Sciatic nerve (tissue), 2 donors: ENCODE data around the gene PLA2G15. TPM values are rescaled to one million over a fixed set of nuclear protein-coding genes. Genes with fewer than 3 reads are reported as not detected.

Source experiments
- ATAC-seq: fragments of 200-7000 bp; cut with Tn5 transposase; one replicate; pipeline ENCODE4 v1.9.1; 2020; ENCODE audit warnings: mild to moderate bottlenecking, moderate library complexity
- DNase-seq: peaks from one replicate; pipeline ENCODE4 v3.0.0-alpha.2; 2020; ENCODE audit warnings: low spot score
- intact Hi-C: fragments of 100-400 bp; cut with DNase I; formaldehyde crosslinking; loops from one replicate; pipeline ENCODE4 v1.14.2; 2022
- total RNA-seq: library from RNA; stranded (reverse); fragmentation: NEBNext Ultra II Directional; extraction: Animal tissue kit (Norgen Biotek cat#: 25700); gene quantifications from one replicate; pipeline ENCODE4 v1.2.1, GENCODE V29; 2021
- donor health status: DM: no; HTN: no; CAD: no.
- donor health status: DM: no; HTN: no; CAD: no.

PLA2G15 gene
- total RNA-seq, 1 donor from 2014 or later = 17.4 TPM

DNA sequence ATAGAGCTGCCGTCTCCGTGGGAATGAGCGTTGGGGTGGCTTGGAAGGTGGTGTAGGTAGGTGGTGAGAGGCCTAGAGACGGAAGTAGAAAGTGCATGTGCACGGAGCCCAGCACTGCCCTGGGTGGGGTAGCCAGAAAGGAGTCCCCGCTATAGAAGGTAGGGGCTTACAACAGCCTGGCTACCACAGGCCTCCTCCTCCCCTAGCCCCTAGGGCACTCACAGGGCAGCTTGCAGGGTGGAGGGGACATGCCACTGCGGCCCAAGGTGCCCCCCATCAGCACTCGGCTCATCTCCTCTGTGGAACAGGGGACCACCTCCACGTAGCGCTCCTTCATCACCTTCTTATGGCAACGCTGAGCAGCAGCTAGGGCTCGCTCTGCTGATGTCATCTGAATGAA lies 14.2 kb upstream of the PLA2G15 start:
- intact Hi-C loops = loop anchor here (10.0 kb wide), 1 partner anchor 146 kb away; the partner anchor contains the start of gene NFATC3
- no peak for ATAC-seq
- peak; percentile 52 for DNase-seq

DNA sequence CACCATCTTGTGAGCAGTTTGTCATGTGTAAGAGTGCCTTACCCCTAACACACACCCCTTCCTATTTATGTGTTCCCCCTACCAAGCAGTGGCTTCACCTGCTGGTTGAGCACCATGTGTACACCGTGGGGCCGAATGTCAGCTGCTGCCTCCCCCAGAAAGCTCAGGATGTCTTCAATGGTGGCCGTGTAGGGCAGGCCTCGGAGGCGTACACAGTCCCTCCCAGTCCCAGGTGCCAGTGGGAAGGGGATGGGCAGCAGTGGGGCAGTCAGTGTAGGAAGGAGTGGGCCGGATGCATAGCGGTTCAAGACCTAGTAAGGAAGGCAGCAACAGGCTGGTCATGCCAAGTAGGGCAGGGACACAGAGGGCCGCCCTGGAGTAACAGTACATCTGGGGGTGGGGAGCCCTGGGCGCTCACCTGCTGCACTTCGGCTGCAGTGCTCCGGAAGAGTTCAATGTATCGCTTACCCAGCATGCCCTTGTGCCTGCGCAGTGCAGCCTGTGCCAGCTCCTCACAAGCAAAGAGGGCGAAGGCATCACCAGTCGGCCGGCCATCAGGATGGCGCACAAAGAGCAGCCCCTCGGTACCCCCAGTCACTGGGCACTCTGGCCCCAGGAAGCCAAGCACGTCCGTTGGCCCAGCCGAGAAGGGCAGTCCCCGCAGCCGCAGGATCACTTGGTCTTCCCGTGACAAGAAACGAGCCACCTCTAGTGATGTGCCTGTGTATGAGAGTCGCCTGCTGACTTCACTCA lies 13.6 kb upstream of the PLA2G15 start:
- no peak for ATAC-seq
- no peak for DNase-seq
- intact Hi-C loops = loop anchor here (10.0 kb wide), 1 partner anchor 147 kb away; the partner anchor contains the start of gene NFATC3

DNA sequence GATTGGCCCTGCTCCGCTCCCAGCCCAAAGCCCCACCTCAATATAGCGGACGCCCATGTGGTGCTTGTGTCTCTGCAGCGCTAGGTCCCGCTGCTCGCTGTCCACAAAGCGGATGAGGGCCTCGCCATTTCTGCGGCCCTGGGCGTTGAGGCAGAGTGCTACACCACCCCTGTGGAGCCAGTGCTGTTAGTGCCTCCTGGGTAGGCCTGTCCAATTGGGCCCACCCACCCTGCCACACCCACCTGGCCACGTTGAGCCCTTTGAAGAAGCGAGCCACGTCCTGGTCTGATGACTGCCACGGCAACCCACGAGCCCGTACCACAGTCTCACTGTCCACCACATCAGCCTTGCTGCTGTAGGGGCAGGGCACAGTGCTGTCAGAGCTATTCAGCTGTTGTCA lies 12.8 kb upstream of the PLA2G15 start:
- intact Hi-C loops = loop anchor here (10.0 kb wide), 1 partner anchor 148 kb away; the partner anchor contains the start of gene NFATC3
- DNase-seq (peak; percentile 57), ATAC-seq (no peak)

DNA sequence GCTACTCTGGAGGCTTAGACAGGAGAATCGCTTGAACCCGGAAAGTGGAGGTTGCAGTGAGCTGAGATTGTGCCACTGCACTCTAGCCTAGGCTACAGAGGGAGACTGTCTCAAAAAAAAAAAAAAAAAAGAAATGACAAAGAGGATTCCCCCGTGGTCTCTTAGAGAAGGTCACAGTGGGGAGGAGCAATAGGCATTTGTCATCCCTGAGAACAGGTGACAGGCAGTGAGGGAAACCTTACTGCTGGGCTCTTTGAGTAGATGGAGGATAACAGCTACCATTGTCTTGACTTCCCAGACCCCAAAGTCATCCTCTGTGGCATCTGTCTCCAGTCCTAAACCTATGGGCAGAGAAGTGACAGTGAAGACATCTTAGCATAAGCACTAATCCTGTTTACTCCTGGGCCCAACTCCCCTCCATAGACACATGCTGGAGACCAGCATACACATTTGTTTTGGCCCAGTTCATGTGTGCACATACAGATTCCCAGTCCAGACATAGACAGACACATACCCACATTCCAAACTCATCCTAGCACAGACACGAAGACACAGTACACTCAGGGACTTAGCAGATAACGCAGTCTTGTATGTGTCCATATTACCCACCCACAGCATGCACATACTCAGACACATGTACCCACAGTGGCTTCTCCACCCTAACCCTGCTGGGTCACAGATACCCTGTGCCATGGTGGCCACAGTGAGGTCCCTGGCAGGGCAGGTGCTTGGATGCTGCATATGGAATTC lies 11.9 kb upstream of the PLA2G15 start:
- intact Hi-C loops = loop anchor here (10.0 kb wide), 1 partner anchor 148 kb away; the partner anchor contains the start of gene NFATC3
- peak; percentile 56 for DNase-seq
- ATAC-seq = no peak

DNA sequence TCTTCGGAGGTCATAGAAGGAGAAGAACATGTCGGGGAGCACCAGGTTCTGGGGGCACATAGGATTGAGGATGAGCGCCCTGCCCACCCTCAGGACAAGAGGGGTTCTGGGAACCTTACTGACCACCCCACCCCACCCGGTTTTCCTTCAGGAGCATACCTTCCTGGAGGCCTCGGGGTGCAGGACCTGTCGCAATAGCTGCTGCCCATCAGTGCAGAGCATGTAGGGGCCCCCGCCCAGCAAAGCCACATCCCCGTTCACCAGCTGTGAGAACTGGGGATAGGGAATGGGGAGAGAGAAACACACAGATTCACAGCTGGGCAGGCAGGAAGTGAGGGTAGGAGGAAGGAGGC lies 11.4 kb upstream of the PLA2G15 start:
- no peak for ATAC-seq
- intact Hi-C loops = loop anchor here (10.0 kb wide), 1 partner anchor 149 kb away; the partner anchor contains the start of gene NFATC3
- DNase-seq = no peak

DNA sequence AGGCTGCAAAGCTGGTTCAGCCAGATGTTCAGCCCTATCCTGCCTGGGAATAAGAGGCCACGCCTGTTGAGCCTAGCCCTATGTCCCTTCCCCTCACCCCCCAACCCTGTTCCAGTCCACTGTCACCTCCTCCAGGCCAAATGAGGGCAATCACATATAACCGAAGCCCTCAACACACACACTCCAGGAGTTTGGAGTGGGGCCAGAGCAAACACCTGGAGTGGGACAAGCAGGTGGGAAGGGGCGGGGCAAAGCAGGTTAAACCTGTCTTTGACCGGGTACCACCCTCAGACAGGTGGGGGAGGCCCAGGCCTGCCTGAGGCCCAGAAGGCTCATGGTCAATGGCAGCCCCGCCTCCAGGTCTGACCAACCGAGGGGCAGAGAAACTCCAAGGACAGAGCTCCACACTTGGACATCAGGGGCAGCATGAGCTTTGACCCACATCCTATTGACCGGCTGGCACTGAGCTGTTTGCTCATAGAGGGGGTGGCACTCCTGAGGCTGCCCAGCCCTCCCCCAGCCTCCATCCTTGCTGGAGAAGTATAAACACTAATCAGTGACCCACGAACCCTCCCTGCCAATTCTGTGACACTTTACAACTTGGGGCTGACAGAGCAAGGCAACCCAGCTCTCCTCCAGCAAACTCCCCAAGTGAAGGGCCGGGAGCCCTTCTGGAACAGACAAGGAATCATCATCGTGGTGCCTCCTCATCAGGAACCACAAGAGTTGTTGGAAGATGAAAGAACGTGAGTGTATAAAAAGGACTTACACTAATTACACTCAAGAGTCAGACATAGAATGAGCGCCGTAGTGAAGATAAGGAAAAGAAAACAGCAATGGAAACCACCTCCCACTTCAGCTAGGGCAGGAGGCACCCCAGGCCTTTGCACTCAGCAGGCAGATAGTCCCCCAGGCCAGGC lies 10.7 kb upstream of the PLA2G15 start:
- ATAC-seq = no peak
- no peak for DNase-seq

DNA sequence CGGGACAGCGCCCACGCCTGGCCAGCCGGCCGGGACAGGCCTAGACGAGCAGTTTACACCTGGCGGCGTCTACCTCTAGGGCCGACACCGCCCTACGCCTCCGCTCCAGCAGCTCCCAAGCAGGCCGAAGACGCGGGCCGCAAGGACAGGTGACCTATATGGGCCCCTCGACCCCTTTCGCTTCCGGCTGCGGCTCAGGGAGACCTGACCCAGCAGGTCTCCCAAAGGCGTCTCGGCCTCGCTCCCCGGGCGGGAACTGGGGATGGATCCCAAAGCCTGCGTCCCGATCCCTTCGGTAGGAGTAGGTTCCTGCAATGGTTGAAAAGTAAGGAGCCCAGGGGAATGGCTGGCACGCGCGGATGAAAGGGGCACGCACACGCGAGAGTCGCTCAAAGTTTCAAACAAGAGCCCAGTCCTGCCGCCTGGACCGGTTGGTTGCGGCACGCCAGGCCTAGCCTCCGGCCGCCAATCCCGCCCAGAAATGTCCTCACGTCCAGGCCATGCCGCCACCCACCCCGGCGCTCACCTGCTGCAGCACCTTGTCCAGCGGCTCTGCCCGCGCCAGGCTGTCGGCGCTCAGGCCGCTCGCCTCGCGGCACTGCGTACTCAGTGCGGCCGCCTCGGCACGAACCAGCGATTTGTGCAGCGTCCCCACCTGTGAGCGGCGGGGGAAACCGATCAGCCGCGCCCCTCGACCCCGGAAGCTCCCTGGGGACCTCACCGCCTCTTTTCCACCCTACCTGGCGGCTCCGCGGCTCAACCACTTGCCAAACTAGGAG lies 9.9 kb upstream of the PLA2G15 start:
- intact Hi-C loops = loop anchor here (10.0 kb wide), 1 partner anchor 150 kb away; the partner anchor contains the start of gene NFATC3
- ATAC-seq (no peak), DNase-seq (no peak)

More for the DNA sequence above, 10.7 kb upstream of the PLA2G15 start:
- intact Hi-C loops = loop anchor here (10.0 kb wide), 1 partner anchor 150 kb away; the partner anchor contains the start of gene NFATC3

DNA sequence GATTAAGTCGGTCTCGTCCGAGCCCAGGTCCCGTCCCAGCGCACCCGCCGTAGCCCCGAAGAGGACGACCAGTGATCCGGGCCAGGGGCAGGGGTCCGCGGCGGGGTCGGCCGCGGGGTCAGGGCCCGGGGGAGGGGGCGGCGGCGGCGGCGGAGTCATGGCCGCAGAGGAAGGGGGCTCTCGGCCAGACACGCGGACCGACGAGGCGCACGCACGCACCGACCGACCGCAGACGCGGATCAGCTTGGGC lies 9.4 kb upstream of the PLA2G15 start, which contains the start of gene ESRP2:
TSS of gene ESRP2 (minus strand) at position 241 of the 250 bp plus-strand sequence. CDS start at position 159, 82 bp downstream.
- ATAC-seq = no peak
- intact Hi-C loops = loop anchor here (10.0 kb wide), 1 partner anchor 151 kb away; the partner anchor contains the start of gene NFATC3
- DNase-seq = no peak

DNA sequence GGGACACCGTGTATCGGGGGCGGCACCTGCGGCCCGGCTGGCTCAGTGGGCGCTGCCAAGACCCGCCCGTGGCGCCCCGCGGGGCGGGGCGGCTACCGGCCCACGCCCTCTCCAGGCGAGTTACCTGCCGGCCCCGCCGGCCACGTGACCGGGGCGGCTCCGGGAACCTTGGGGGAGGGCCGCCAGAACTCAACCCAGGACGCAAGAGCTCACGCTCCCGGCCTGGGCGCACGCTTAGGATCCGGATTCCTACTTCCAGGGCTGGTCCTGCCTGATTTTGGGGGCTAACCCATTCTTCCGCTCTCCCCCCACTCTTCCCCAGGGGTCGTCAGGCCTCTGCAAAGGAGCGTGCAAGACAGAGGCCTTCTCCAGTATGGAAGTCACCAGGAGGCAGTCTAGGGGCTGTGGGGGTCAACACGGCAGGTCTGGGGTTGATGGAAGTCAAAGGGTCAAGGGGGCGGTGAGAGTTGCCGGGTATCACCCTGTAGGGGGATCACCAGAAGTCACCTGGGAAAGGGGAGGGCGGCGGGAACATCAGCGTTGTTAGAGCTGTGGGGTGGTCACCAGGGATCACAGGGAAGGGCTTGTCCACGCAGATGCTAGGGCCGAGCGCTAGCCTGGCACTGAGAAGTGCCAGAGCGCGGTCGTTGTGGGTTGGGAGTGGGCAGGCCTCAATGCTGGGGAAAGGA lies 8.9 kb upstream of the PLA2G15 start:
- ATAC-seq (no peak), DNase-seq (no peak)
- intact Hi-C loops = loop anchor here (10.0 kb wide), 1 partner anchor 151 kb away; the partner anchor contains the start of gene NFATC3

DNA sequence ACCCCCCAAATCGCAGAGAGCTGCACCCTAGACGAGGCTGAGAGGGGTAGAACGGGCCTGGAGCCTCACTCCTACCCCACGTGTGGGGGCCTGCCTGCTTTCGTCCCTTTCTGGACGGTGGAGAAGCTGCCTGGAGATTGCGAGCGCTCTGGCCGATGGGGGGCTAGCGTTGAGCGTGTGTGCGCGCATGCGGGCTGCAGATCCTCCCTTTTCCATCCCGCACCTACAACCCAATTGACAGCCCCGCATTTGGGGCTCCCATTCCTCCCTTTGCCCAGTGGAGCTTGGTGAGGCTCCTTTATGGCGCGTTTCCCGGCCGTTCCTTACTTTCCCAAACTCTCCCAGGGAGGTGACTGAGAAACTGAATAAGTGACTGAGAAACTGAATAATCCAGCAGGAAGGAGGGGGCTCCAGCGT lies 8.3 kb upstream of the PLA2G15 start:
- peak; percentile 8 for ATAC-seq
- no peak for DNase-seq
- intact Hi-C loops = loop anchor here (10.0 kb wide), 1 partner anchor 152 kb away; the partner anchor contains the start of gene NFATC3

DNA sequence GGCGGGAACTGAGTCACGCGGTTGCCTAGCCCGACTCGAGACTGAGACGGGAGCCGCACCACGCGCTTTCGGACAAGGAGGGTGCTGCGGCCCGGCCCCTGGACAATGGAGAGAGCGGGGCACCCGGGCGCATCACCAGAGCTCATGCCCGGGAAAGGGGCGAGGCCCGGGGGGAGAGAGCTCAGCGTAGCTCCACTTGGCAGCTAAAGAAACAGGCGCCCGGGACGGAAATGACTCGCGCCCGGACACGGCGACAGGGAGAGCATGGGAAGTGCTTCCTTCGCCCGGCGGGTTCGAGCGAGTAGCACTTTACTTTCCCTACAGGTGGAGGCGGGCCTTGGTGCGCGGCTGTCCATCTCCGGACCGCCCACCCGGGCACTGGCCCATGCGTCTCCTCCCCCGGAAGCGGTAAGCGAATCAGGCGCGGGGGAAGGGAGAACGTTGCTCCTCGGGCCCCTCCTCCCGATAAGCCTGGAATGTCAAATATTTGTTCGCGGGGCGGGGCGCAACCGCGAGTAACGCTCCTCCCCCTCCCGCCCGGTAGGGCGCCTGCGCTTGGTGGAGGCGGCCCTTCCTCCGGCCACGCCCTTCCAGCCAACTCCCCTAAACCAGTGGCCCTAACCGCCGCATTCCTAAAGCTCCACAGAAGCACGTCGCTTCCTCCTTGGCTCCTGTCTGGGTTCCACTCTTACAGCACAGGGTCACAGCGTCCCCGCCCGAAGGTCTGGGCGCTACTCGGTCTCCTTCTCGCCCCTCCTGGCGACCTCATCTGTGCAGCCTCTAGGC lies 7.7 kb upstream of the PLA2G15 start:
- peak; percentile 98 for DNase-seq
- peak; percentile 94 for ATAC-seq
- intact Hi-C loops = loop anchor here (10.0 kb wide), 1 partner anchor 153 kb away; the partner anchor contains the start of gene NFATC3

DNA sequence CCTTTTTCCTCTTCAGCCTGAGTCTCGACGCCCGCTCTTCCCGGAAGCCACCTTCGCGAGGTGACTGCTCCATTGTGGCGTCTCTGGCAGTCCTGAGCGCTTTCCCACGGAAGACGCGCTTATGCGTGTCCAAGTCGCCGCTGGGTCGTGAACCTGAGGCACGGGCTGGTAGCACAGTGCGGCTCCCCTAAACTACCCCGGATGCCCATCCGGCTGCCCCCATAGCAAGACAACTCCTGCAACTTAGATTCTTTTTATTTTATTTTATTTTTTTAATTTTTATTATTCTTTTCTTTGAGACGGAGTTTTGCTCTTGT lies 7.2 kb upstream of the PLA2G15 start:
- DNase-seq = no peak
- ATAC-seq = no peak
- intact Hi-C loops = loop anchor here (10.0 kb wide), 1 partner anchor 153 kb away; the partner anchor contains the start of gene NFATC3

DNA sequence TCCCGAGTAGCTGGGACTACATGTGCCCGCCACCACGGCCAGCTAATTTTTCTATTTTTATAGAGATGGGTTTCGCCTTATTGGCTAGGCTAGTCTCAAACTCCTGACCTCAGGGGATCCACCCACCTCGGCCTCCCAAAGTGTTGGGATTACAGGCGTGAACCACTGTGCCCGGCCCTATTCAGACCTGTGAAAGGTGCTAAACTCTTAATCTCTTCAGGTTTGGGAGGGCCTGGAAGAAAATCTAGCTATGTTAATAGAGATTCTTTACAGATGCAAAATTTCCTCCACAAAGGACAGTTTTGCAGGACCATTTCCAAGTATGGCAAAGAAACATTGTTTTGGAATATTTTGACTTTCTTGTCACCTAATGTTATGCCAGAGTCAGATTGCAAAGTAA lies 3.1 kb upstream of the PLA2G15 start:
- DNase-seq (no peak), ATAC-seq (no peak)
- intact Hi-C loops = no loop called here

DNA sequence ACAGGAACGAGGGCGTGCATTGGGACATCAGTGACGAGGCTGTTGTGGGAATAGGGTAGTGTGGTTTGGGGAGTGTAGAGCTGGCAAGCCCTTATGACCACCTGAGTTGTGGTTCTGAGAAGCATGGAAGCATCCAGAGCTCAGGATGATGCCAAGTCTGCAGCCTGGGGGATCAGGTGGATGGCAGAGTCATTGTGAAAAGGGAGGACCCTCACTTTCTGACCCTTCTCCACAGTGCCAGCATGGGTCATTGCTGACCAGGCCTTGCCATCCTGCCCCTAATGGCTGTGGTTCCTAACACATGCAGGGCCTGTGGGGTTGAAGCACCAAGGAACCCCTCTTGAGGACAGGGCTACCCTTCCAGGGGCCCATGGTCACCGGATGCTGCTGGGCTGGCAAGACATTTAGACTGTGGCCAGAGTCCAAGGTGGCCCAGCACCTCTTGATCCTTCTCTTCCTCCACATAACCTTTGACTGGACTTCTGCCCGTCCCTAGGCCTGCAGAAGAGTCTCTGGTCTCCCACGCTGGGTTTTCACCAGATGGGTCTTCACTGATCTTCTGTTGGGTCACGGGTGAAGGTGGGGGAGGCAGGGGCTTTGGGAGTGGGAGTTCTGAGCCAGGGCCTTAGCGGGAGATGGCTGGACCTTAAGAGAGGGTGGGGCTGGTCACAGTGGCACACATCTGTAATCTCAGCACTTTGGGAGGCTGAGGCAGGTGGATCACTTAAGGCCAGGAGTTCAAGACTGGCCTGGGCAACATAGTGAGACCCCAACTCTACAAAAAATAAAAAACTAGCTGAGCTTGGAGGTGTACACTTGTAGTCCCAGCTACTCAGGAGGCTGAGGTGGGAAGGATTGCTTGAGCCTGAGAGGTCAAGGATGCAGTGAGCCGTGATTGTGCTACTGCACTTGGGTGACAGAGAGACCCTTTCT lies 2.0 kb upstream of the PLA2G15 start:
- ATAC-seq = no peak
- no peak for DNase-seq
- intact Hi-C loops = no loop called here

DNA sequence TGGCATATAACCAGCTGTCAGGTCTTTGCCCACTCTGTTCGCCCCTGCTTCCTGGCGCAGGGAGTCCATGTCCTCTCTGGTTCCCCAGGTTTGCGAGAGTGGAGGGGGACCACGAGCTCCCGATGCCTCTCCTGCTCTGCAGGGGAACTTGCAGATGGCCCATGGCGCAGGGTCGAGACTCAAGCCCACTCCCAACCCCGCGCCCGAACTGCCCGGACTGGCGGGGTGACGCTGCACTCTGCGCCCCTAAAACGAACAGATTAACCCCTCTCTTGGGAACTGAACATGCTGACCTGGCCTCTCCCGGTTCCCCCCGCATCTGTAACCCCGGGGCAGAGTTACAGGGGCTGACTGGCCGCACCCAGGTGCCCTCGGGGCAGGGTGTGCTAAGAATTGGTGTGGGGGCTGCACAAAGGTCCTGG lies 681 bp upstream of the PLA2G15 start:
- DNase-seq (no peak), ATAC-seq (peak; percentile 1)
- intact Hi-C loops = no loop called here

DNA sequence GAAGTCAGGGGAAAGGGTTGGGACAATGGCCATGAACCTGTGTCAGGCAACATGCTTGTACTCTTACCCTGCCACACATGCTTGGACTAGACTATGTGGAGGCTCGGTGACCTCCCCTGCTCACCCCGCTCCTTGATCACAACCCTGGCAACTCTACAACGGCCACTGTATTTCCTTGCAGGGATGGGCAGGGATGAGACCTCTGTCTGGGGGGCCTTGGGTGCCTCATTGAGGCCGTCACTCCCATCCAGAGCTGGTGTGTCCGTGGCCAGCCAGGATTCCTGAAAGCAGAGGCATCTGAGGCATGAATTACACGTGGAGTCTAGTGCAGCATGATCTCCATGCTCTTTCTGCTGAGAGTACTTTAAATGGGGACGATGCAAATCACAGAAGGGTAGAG lies 948 bp downstream of the PLA2G15 start:
- DNase-seq = no peak
- intact Hi-C loops = no loop called here
- ATAC-seq = no peak
